Thyroid gland (tissue), 4 donors: Measurements from ENCODE around the gene CLN3. TPM values are rescaled to one million over a fixed set of nuclear protein-coding genes. Genes with fewer than 3 reads are reported as not detected.

ENCODE experiments used
- total RNA-seq, 4 donors: library from RNA; depleted of rRNA; stranded (reverse); fragments of >200 nt; gene quantifications; one replicate each; pipeline ENCODE4 v1.2.3, GENCODE V29; 2016

Gene CLN3
- total RNA-seq, 4 donors from 2014 or later, result 32.5 to 80.9 (median 50.3) TPM

Other genes with a start within 250 kb of the CLN3 start
- 1 to 10 TPM; 2.8 to 6.8 (median 4.8) TPM for gene SBK1, start 199.5 kb downstream of the CLN3 start, total RNA-seq
- gene NPIPB6, start 128.6 kb downstream of the CLN3 start, total RNA-seq, result 10 to 100 TPM in 1 of 4 donors, 1 to 10 TPM in 2, not detected in 1; 2.5 to 10.5 (median 6.3) TPM
- gene EIF3CL, start 88.2 kb downstream of the CLN3 start, total RNA-seq, result 100 to 1,000 TPM in 2 of 4 donors, 10 to 100 TPM in 2; 64.5 to 220 (median 105) TPM
- gene NPIPB7, start 19.7 kb downstream of the CLN3 start, total RNA-seq, result not detected
- gene APOBR, start 2.6 kb upstream of the CLN3 start, total RNA-seq, result 1 to 10 TPM in 2 of 4 donors, under 1 TPM in 2; 0.42 to 1.1 (median 0.78) TPM
- gene IL27, start 14.8 kb upstream of the CLN3 start, total RNA-seq, result under 1 TPM in 1 of 4 donors, not detected in 3; 0.45 TPM
- gene NUPR1, start 46.9 kb upstream of the CLN3 start, total RNA-seq, result 1,000 to 10,000 TPM in 1 of 4 donors, 100 to 1,000 TPM in 2, 10 to 100 TPM in 1; 53.3 to 1,103 (median 535) TPM
- gene SGF29, start 61.8 kb upstream of the CLN3 start, total RNA-seq, result 10 to 100 TPM; 31.8 to 41.9 (median 36.9) TPM
- gene SULT1A2, start 105.0 kb upstream of the CLN3 start, total RNA-seq, result 10 to 100 TPM in 3 of 4 donors, 1 to 10 TPM in 1; 3.6 to 35.9 (median 20.9) TPM
- 100 to 1,000 TPM in 2 of 4 donors, 10 to 100 TPM in 2; 84.9 to 162 (median 118) TPM for gene SULT1A1, start 118.0 kb upstream of the CLN3 start, total RNA-seq
- under 1 TPM in 2 of 4 donors, not detected in 2; 0.27 to 0.63 TPM for gene NPIPB8, start 146.0 kb upstream of the CLN3 start, total RNA-seq
- 100 to 1,000 TPM; 213 to 326 (median 285) TPM for gene EIF3C, start 219.4 kb upstream of the CLN3 start, total RNA-seq